Activated naive CD8-positive, alpha-beta T cell treated with anti-CD3 and anti-CD28 coated beads for 36 hours (primary cell): ENCODE data around the gene TRPC1. TPM values are rescaled to one million over a fixed set of nuclear protein-coding genes. Genes with fewer than 3 reads are reported as not detected.

ENCODE experiments used
- DNase-seq: peaks from one replicate; pipeline ENCODE4 v3.0.0; 2021
- H3K27ac Mint-ChIP-seq: one replicate; pipeline ENCODE4 v1.8.0; 2022; ENCODE audit warnings: mild to moderate bottlenecking, moderate library complexity, mixed read lengths
- H3K27me3 Mint-ChIP-seq: one replicate; pipeline ENCODE4 v1.8.0; 2022; ENCODE audit warnings: mild to moderate bottlenecking, mixed read lengths
- H3K36me3 Mint-ChIP-seq: one replicate; pipeline ENCODE4 v1.8.0; 2021; ENCODE audit warnings: mild to moderate bottlenecking, mixed read lengths
- H3K4me1 Mint-ChIP-seq: one replicate; pipeline ENCODE4 v1.8.0; 2021; ENCODE audit warnings: mixed read lengths
- H3K4me3 Mint-ChIP-seq: one replicate; pipeline ENCODE4 v1.8.0; 2022; ENCODE audit warnings: mild to moderate bottlenecking, moderate library complexity, mixed read lengths
- H3K9me3 Mint-ChIP-seq: one replicate; pipeline ENCODE4 v1.8.0; 2022; ENCODE audit warnings: mixed read lengths
- total RNA-seq, 2 experiments: library from RNA; stranded (reverse); gene quantifications; one replicate each; pipeline ENCODE4 v1.2.3, GENCODE V29; 2021

Gene TRPC1
- total RNA-seq, 2 experiments from 2014 or later, result 1.5 to 2.1 TPM

GRCh38 chr3:142844339-142844977 lies 120.6 kb downstream of the TRPC1 start:
- Mint-ChIP-seq H3K27ac (no peak overlapping the region), H3K9me3 (no peaks in the 10 kb centered on the region), H3K4me1 (peaks cover 2% of the 10 kb centered on the region), H3K4me3 (no peak overlapping the region), H3K36me3 (no peaks in the 10 kb centered on the region), H3K27me3 (peaks cover 3% of the 10 kb centered on the region)
- DNase-seq, result no peak

GRCh38 chr3:142846779-142847577 lies 123.1 kb downstream of the TRPC1 start:
- Mint-ChIP-seq H3K36me3 (no peaks in the 10 kb centered on the region), H3K4me3 (no peak overlapping the region), H3K4me1 (peaks cover 2% of the 10 kb centered on the region), H3K9me3 (no peaks in the 10 kb centered on the region), H3K27ac (no peak overlapping the region), H3K27me3 (no peaks in the 10 kb centered on the region)
- no peak for DNase-seq

DNA sequence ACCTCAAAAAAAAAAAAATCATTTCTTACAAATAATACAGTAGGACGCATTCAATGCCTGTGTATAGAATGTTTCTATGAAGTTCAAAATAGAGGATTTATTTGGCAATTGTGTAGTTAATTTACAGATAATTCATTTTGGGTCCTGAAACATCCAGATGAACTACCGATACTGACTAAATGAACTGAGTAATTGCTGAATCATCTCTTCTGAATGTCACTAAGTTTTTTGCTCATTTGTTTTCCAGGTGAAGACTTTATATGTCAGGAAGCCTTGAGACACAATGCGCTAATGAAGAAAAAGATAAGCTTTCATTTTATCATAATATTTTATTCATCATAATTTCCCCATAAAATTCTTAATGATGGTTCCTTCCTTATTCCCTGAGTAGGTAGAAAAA lies 125.3 kb downstream of the TRPC1 start:
- no peak for DNase-seq
- Mint-ChIP-seq H3K27me3 (no peaks in the 10 kb centered on the region), H3K9me3 (no peaks in the 10 kb centered on the region), H3K27ac (no peak overlapping the region), H3K36me3 (no peaks in the 10 kb centered on the region), H3K4me1 (peaks cover 2% of the 10 kb centered on the region), H3K4me3 (no peak overlapping the region)

DNA sequence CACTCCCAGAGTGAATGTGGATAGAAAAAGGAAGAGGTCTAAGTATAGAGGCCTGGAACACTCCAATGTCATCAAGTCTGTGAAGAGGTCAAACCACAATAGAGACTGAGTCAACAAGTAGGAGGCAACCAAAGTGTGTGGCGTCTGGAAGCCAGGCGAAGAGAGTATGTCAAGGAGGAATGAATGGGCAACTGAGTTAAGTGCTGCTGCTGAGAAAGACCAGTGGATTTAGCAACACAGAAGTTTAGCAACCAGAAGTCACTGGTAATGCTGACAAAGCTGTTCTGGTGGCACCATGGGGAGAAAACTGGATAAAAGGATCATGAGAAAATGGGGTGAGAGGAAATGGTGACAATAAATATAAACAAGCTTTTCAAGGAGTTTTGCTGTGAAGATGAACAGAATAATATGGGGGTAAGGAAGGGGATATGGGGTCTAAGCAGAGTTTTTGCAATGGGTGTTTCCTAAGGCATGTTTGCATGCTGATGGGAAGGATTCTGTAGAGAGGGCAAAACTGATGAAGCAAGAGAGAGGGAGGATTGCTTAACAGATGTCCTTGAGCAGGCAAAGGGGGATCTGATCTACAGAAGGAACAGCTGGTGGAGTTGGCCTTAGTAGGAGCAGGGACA lies 126.7 kb downstream of the TRPC1 start:
- no peak overlapping the region for H3K4me3 Mint-ChIP-seq
- H3K27ac Mint-ChIP-seq, result no peak overlapping the region
- no peaks in the 10 kb centered on the region for H3K27me3 Mint-ChIP-seq
- H3K9me3 Mint-ChIP-seq, result no peaks in the 10 kb centered on the region
- no peak for DNase-seq
- H3K4me1 Mint-ChIP-seq, result no peaks in the 10 kb centered on the region
- H3K36me3 Mint-ChIP-seq, result no peaks in the 10 kb centered on the region

DNA sequence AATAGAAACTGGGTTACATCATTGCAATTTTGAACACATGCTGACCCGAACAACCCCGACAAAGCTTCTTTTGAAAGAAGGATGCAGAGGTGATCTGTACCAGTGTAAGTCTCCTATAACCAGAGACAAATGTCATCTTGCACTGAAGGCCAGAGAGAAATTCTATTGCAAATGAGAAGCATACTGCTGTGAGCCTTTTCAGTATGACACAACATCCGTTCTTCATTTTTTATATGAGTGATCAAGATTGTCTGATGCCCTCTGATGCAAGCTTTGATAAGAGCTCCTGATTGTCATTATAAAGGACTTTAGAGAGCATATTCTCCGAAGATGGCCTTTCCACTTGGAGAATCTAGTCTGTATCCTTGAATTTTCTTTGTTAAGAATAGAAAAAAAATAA lies 128.2 kb downstream of the TRPC1 start:
- Mint-ChIP-seq H3K4me3 (no peak overlapping the region), H3K27ac (no peak overlapping the region), H3K36me3 (no peaks in the 10 kb centered on the region), H3K4me1 (no peaks in the 10 kb centered on the region), H3K9me3 (no peaks in the 10 kb centered on the region), H3K27me3 (no peaks in the 10 kb centered on the region)
- no peak for DNase-seq

GRCh38 chr3:142853270-142854168 lies 129.7 kb downstream of the TRPC1 start:
- H3K27me3 Mint-ChIP-seq, result no peaks in the 10 kb centered on the region
- no peak for DNase-seq
- H3K9me3 Mint-ChIP-seq, result no peaks in the 10 kb centered on the region
- no peaks in the 10 kb centered on the region for H3K4me1 Mint-ChIP-seq
- H3K4me3 Mint-ChIP-seq, result no peak overlapping the region
- H3K36me3 Mint-ChIP-seq, result no peaks in the 10 kb centered on the region
- H3K27ac Mint-ChIP-seq, result no peak overlapping the region

DNA sequence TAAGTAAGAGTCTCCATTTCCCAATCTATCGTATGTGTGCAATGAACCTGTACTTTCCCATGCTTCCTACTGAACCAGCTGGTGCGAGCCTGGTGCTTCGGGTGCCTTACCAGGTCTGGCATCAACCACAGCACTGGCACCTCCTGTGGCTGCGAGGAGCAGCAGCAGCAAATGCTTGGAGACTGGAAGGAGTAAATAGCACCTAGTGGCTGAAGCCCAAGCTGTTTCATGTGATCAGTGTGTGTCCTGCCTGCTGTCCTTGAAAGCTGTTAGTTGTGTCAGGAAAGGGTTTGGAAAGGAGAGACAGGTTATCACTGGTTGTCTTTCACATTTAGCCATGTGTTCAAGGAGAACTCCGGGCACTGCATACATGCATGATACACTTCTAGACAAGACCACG lies 133.2 kb downstream of the TRPC1 start:
- no peak overlapping the region for H3K4me3 Mint-ChIP-seq
- H3K27ac Mint-ChIP-seq, result no peak overlapping the region
- H3K9me3 Mint-ChIP-seq, result no peaks in the 10 kb centered on the region
- H3K36me3 Mint-ChIP-seq, result no peaks in the 10 kb centered on the region
- no peaks in the 10 kb centered on the region for H3K4me1 Mint-ChIP-seq
- H3K27me3 Mint-ChIP-seq, result peaks cover 23% of the 10 kb centered on the region
- DNase-seq, result no peak

Other genes with a start within 250 kb of the TRPC1 start
- 10 to 100 TPM; 38.3 to 42.4 TPM for gene ATR, start 145.3 kb upstream of the TRPC1 start, total RNA-seq
- 1 to 10 TPM; 6.2 to 7.0 TPM for gene PLS1, start 127.6 kb upstream of the TRPC1 start, total RNA-seq
- gene PCOLCE2, start 165.0 kb downstream of the TRPC1 start, total RNA-seq, result 1 to 10 TPM; 1.3 to 2.0 TPM
- not detected for gene PAQR9, start 239.6 kb downstream of the TRPC1 start, total RNA-seq